Fibroblast of pulmonary artery (primary cell): ENCODE data around the gene KRT37.
A peak's percentile ranks its signal among the peaks of the same experiment; 100 is the strongest.

Source experiments
- DNase-seq: peaks from one replicate; pipeline ENCODE4 v3.0.0-alpha.2; 2010; ENCODE audit warnings: low read depth
- H3K4me3 ChIP-seq: replicated peaks from 2 replicates; pipeline ENCODE4 v1.5.1; 2011; ENCODE audit warnings: low read depth, mild to moderate bottlenecking, control low read depth, low read length, moderate library complexity
- CTCF ChIP-seq: IDR thresholded peaks from 2 replicates; pipeline ENCODE4 v1.5.1; 2011; ENCODE audit warnings: mild to moderate bottlenecking, control low read depth, low read length, inconsistent platforms; ENCODE audit errors: missing control alignments

KRT37 gene

DNA sequence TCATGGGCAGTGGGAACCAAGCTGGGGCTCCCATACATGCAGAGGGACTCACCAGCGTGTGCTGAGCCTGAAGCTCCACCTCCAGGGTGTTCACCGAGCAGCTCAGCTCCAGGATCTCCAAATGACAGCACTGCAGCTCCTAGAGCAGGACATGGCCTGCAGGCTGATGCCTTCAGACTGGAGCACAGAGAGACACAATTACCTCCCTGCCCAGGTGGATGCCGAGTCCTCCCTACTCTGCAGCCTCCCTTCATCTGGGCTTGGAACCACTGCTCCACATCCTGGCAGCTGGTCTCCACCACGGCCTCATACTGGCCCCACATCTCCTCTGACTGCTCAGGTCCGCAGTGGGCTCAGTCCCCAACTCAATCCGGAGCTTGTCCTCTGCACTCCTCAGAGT, 24.6 kb upstream of the KRT37 start:
- H3K4me3 ChIP-seq: no peak overlapping the region
- DNase-seq: no peak
- TF ChIP-seq CTCF: no peak

GRCh38 chr17:41448506-41448905, 24.1 kb upstream of the KRT37 start:
- no peak overlapping the region for H3K4me3 ChIP-seq
- no peak for TF ChIP-seq CTCF
- peak; percentile 20 for DNase-seq

- H3K4me3 ChIP-seq: no peak overlapping the region
- TF ChIP-seq CTCF: no peak
- peak; percentile 69 for DNase-seq
Observed at GRCh38 chr17:41446806-41447205, 22.4 kb upstream of the KRT37 start.

DNA sequence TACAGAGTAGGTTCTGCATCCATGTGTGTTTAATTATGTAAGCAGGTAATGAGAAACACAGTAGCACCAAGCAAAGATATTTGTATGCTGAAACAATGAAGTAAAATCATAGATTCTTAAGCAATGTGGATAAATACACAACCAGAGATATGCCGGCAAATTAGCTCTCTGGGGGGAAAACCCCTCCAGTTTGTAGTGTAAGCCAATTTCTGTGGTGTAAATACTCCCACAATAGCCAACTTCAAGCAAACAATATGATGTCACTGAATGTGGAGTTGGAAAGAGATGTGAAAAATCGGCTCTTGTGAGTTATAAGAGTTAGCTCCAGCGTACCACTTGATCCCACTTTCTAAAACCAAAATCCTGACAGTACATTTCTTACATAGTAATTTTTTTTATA, 20.3 kb upstream of the KRT37 start:
- TF ChIP-seq CTCF: no peak
- no peak for DNase-seq
- H3K4me3 ChIP-seq: no peak overlapping the region

DNA sequence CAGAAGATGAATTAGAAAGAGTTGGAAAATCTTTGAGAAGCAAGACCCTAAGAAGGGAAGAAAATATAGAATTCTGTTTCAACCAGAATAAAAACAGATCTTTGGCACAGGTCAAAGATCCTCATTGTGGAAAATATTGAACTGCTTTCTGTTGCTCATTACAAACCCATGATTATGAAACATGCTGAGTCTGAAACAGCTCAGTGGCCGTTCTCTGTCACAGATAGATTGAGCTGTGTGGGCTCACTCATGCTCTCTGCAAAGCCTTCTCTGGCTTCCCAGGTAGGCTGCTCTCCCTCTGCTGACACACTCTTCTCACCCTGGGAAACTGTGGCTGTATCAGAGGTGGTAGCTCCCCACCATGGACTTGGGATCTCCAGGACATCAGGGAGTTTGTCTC, 19.8 kb upstream of the KRT37 start:
- no peak for TF ChIP-seq CTCF
- no peak for DNase-seq
- H3K4me3 ChIP-seq: no peak overlapping the region

- DNase-seq: peak; percentile 39
- no peak overlapping the region for H3K4me3 ChIP-seq
- TF ChIP-seq CTCF: no peak
Observed at GRCh38 chr17:41442739-41443138, 18.4 kb upstream of the KRT37 start.

- TF ChIP-seq CTCF: no peak
- no peak for DNase-seq
Observed at GRCh38 chr17:41440531-41441033, 16.2 kb upstream of the KRT37 start, which contains the start of gene KRT38. KRT38 (minus strand) TSS chr17:41440983; CDS start chr17:41440921, 62 bp downstream.

More at GRCh38 chr17:41440531-41441033, 16.2 kb upstream of the KRT37 start, which contains the start of gene KRT38:
- no peak within 1 kb of the TSS for H3K4me3 ChIP-seq
